ENCODE results near the gene ANKRD40. TPM values are rescaled to one million over a fixed set of nuclear protein-coding genes. Genes with fewer than 3 reads are reported as not detected.
A peak's percentile ranks its signal among the peaks of the same experiment; 100 is the strongest.

ANKRD40 gene
- total and polyA plus RNA-seq, 4 donors, result 6.2 to 15.1 (median 9.7) TPM

DNA sequence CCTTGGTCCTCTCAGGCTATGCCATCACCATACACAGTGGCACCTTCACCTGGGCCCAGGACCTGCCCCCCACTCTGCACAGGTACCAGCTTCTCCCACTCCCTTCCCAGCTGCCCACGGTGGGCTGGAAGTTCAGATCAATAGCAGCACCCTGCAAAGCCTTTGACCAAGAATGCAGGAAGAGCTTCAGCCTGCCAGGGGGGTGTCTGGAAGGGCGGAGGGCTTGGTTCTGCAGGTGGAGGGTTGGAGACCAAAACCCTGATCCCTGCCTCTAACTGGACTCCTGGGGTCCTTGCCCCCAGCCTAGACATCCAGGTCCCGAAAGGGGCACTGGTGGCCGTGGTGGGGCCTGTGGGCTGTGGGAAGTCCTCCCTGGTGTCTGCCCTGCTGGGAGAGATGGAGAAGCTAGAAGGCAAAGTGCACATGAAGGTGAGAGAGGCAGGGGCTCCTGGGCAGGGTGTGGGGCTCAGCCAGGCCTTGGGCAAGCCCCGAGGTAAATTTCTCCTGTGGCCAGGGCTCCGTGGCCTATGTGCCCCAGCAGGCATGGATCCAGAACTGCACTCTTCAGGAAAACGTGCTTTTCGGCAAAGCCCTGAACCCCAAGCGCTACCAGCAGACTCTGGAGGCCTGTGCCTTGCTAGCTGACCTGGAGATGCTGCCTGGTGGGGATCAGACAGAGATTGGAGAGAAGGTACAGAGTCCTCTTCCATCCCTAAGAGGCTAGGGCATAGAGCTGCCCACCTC lies 38.7 kb downstream of the ANKRD40 start:
- peaks cover 0 to 15% (median 4%) of the 10 kb centered on the region in 4 donors for H3K36me3 ChIP-seq (ENCODE audit: control insufficient read depth in 4 of 4, insufficient read depth in 3 of 4, low read depth in 1 of 4, low read length in 3 of 4)
- 85% methylated on average over 9 of the region's 9 CpGs for WGBS
- no peak overlapping the region for H3K9ac ChIP-seq (ENCODE audit: low read depth in 1 of 2, low read length in 2 of 2)
- H3K4me3 ChIP-seq (ENCODE audit: low read depth in 1 of 3, low read length in 3 of 3), result no peak overlapping the region
- no peaks in the 10 kb centered on the region for H3K9me3 ChIP-seq (ENCODE audit: control insufficient read depth in 4 of 4, low read length in 3 of 4)
- TF ChIP-seq FOXA2 (IDR thresholded peaks at IDR 0.05), result no peak
- peaks cover 7 to 34% (median 24%) of the 10 kb centered on the region in 4 donors for H3K4me1 ChIP-seq (ENCODE audit: control insufficient read depth in 4 of 4, insufficient read depth in 4 of 4, low read length in 3 of 4)
- H3K27me3 ChIP-seq (ENCODE audit: control insufficient read depth in 4 of 4, insufficient read depth in 4 of 4, low read length in 3 of 4), result no peaks in the 10 kb centered on the region
- DNase-seq (ENCODE audit: low spot score), result no peak
- peak overlapping the region; percentile 28 to 59 for H3K27ac ChIP-seq (ENCODE audit: low read depth in 1 of 2, low read length in 2 of 2)

DNA sequence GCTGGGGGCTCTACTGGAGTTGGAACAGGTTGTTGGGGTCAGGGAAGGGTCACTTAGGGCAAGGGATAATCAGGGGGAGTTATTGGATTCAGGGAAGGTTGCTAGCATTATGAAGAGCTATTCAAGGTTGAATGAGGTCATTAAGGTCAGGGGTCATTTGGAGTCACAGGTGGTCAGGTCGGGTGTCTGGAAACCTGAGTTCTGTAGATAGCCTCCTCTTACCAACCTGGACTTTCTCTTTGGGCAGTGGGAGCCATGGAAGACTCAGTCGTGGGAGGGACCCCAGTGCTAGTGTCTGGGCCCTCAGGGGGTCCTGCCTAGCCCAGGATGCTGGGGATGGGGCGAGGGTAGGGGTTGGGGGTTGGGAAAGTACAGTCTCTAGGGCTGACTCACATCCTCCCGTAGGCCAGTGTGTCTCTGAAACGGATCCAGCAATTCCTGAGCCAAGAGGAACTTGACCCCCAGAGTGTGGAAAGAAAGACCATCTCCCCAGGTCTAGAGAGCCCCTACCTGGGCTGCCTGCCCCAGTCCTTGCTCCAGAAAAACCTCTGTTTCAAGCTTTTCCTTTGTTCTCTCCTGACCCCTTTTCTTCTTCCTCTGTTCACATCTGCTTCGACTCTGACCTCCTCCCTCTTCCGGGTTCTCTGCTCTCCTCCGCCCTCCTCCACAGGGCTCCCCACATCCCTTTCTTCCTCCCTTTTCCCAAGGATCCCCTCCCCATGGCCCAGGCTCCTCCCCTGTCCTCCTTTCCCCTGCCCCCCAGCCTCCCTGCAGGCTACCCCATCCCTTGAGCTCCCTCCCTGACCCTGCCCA lies 39.5 kb downstream of the ANKRD40 start:
- no peaks in the 10 kb centered on the region for H3K27me3 ChIP-seq (ENCODE audit: control insufficient read depth in 4 of 4, insufficient read depth in 4 of 4, low read length in 3 of 4)
- peaks cover 10 to 39% (median 26%) of the 10 kb centered on the region in 4 donors for H3K4me1 ChIP-seq (ENCODE audit: control insufficient read depth in 4 of 4, insufficient read depth in 4 of 4, low read length in 3 of 4)

DNA sequence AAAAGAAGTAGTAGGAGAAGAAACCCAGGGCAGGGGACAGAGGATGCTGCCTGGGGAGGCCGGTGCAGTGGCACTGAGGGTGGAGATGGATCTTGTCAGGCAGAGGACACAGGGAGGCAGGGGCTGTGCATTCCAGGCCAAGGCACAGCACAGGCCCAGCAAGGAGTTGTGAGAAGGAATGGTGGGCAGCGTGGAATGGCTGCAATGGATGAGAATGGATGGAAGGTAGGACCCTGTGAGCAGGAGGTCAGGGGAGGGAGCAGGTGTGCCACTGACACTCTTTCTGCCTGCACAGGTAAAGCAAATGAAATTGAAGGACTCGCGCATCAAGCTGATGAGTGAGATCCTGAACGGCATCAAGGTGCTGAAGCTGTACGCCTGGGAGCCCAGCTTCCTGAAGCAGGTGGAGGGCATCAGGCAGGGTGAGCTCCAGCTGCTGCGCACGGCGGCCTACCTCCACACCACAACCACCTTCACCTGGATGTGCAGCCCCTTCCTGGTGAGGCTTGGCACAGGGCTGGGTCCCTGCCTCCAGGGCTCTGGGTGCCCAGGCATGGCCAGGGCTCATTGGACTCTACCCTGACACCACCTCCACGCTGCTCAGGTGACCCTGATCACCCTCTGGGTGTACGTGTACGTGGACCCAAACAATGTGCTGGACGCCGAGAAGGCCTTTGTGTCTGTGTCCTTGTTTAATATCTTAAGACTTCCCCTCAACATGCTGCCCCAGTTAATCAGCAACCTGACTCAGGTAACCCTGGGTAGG lies 40.3 kb downstream of the ANKRD40 start:
- 81% methylated on average over 14 of the region's 14 CpGs for WGBS
- Histone ChIP-seq H3K36me3 (ENCODE audit: control insufficient read depth in 4 of 4, insufficient read depth in 3 of 4, low read depth in 1 of 4, low read length in 3 of 4) (peaks cover 0 to 15% (median 3%) of the 10 kb centered on the region in 4 donors), H3K9ac (ENCODE audit: low read depth in 1 of 2, low read length in 2 of 2) (no peak overlapping the region), H3K27me3 (ENCODE audit: control insufficient read depth in 4 of 4, insufficient read depth in 4 of 4, low read length in 3 of 4) (no peaks in the 10 kb centered on the region), H3K27ac (ENCODE audit: low read depth in 1 of 2, low read length in 2 of 2) (peak overlapping the region; percentile 28 to 59), H3K4me3 (ENCODE audit: low read depth in 1 of 3, low read length in 3 of 3) (no peak overlapping the region), H3K4me1 (ENCODE audit: control insufficient read depth in 4 of 4, insufficient read depth in 4 of 4, low read length in 3 of 4) (peaks cover 14 to 40% (median 29%) of the 10 kb centered on the region in 4 donors), H3K9me3 (ENCODE audit: control insufficient read depth in 4 of 4, low read length in 3 of 4) (no peaks in the 10 kb centered on the region)
- no peak for DNase-seq (ENCODE audit: low spot score)
- no peak for TF ChIP-seq RAD21 (IDR thresholded peaks at IDR 0.05)
- TF ChIP-seq EGR1 (IDR thresholded peaks at IDR 0.05; ENCODE audit: low read depth in 2 of 2), result no peak
- TF ChIP-seq, protein P1, sequence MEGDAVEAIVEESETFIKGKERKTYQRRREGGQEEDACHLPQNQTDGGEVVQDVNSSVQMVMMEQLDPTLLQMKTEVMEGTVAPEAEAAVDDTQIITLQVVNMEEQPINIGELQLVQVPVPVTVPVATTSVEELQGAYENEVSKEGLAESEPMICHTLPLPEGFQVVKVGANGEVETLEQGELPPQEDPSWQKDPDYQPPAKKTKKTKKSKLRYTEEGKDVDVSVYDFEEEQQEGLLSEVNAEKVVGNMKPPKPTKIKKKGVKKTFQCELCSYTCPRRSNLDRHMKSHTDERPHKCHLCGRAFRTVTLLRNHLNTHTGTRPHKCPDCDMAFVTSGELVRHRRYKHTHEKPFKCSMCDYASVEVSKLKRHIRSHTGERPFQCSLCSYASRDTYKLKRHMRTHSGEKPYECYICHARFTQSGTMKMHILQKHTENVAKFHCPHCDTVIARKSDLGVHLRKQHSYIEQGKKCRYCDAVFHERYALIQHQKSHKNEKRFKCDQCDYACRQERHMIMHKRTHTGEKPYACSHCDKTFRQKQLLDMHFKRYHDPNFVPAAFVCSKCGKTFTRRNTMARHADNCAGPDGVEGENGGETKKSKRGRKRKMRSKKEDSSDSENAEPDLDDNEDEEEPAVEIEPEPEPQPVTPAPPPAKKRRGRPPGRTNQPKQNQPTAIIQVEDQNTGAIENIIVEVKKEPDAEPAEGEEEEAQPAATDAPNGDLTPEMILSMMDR (IDR thresholded peaks at IDR 0.05; ENCODE audit: low read depth, low read length, missing input control), result no peak
- TF ChIP-seq YY1 (IDR thresholded peaks at IDR 0.05), result no peak
- TF ChIP-seq, protein P2, sequence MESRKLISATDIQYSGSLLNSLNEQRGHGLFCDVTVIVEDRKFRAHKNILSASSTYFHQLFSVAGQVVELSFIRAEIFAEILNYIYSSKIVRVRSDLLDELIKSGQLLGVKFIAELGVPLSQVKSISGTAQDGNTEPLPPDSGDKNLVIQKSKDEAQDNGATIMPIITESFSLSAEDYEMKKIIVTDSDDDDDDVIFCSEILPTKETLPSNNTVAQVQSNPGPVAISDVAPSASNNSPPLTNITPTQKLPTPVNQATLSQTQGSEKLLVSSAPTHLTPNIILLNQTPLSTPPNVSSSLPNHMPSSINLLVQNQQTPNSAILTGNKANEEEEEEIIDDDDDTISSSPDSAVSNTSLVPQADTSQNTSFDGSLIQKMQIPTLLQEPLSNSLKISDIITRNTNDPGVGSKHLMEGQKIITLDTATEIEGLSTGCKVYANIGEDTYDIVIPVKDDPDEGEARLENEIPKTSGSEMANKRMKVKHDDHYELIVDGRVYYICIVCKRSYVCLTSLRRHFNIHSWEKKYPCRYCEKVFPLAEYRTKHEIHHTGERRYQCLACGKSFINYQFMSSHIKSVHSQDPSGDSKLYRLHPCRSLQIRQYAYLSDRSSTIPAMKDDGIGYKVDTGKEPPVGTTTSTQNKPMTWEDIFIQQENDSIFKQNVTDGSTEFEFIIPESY (IDR thresholded peaks at IDR 0.05), result no peak
- TF ChIP-seq, protein P3, sequence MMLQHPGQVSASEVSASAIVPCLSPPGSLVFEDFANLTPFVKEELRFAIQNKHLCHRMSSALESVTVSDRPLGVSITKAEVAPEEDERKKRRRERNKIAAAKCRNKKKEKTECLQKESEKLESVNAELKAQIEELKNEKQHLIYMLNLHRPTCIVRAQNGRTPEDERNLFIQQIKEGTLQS (IDR thresholded peaks at IDR 0.05), result no peak
- TF ChIP-seq, protein P4, sequence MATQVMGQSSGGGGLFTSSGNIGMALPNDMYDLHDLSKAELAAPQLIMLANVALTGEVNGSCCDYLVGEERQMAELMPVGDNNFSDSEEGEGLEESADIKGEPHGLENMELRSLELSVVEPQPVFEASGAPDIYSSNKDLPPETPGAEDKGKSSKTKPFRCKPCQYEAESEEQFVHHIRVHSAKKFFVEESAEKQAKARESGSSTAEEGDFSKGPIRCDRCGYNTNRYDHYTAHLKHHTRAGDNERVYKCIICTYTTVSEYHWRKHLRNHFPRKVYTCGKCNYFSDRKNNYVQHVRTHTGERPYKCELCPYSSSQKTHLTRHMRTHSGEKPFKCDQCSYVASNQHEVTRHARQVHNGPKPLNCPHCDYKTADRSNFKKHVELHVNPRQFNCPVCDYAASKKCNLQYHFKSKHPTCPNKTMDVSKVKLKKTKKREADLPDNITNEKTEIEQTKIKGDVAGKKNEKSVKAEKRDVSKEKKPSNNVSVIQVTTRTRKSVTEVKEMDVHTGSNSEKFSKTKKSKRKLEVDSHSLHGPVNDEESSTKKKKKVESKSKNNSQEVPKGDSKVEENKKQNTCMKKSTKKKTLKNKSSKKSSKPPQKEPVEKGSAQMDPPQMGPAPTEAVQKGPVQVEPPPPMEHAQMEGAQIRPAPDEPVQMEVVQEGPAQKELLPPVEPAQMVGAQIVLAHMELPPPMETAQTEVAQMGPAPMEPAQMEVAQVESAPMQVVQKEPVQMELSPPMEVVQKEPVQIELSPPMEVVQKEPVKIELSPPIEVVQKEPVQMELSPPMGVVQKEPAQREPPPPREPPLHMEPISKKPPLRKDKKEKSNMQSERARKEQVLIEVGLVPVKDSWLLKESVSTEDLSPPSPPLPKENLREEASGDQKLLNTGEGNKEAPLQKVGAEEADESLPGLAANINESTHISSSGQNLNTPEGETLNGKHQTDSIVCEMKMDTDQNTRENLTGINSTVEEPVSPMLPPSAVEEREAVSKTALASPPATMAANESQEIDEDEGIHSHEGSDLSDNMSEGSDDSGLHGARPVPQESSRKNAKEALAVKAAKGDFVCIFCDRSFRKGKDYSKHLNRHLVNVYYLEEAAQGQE (IDR thresholded peaks at IDR 0.05), result no peak
- TF ChIP-seq FOXA1 (IDR thresholded peaks at IDR 0.05), result no peak

More for the DNA sequence above, 39.5 kb downstream of the ANKRD40 start:
- 52% methylated on average over 8 of the region's 8 CpGs for WGBS
- Histone ChIP-seq H3K4me3 (ENCODE audit: low read depth in 1 of 3, low read length in 3 of 3) (no peak overlapping the region), H3K27ac (ENCODE audit: low read depth in 1 of 2, low read length in 2 of 2) (peak overlapping the region; percentile 28 to 59), H3K36me3 (ENCODE audit: control insufficient read depth in 4 of 4, insufficient read depth in 3 of 4, low read depth in 1 of 4, low read length in 3 of 4) (peaks cover 0 to 15% (median 4%) of the 10 kb centered on the region in 4 donors), H3K9ac (ENCODE audit: low read depth in 1 of 2, low read length in 2 of 2) (no peak overlapping the region), H3K9me3 (ENCODE audit: control insufficient read depth in 4 of 4, low read length in 3 of 4) (no peaks in the 10 kb centered on the region)
- TF ChIP-seq FOXA1 (IDR thresholded peaks at IDR 0.05) (no peak), RAD21 (IDR thresholded peaks at IDR 0.05) (no peak), JUND (IDR thresholded peaks at IDR 0.05) (no peak), RXRA (IDR thresholded peaks at IDR 0.05) (peak; percentile 59 to 72), GABPA (IDR thresholded peaks at IDR 0.05 in 1 of 2, conservative IDR thresholded peaks at IDR 0.05 in 1 of 2) (no peak), TAF1 (conservative IDR thresholded peaks at IDR 0.05) (no peak), FOXA2 (IDR thresholded peaks at IDR 0.05) (no peak), NR2F2 (IDR thresholded peaks at IDR 0.05) (peak; percentile 59)
- TF ChIP-seq, protein P1 (IDR thresholded peaks at IDR 0.05; ENCODE audit: low read depth, low read length, missing input control), result no peak
- no peak for DNase-seq (ENCODE audit: low spot score)

Data from liver (tissue), 9 donors.